GM21447 (cell line): Measurements from ENCODE around the gene SMOC2.

ENCODE experiments used
- ATAC-seq: cut with Tn5 transposase; IDR thresholded peaks from one replicate; pipeline ENCODE4 v1.9.1; 2021; ENCODE audit not compliant: unreplicated experiment

The SMOC2 gene

DNA sequence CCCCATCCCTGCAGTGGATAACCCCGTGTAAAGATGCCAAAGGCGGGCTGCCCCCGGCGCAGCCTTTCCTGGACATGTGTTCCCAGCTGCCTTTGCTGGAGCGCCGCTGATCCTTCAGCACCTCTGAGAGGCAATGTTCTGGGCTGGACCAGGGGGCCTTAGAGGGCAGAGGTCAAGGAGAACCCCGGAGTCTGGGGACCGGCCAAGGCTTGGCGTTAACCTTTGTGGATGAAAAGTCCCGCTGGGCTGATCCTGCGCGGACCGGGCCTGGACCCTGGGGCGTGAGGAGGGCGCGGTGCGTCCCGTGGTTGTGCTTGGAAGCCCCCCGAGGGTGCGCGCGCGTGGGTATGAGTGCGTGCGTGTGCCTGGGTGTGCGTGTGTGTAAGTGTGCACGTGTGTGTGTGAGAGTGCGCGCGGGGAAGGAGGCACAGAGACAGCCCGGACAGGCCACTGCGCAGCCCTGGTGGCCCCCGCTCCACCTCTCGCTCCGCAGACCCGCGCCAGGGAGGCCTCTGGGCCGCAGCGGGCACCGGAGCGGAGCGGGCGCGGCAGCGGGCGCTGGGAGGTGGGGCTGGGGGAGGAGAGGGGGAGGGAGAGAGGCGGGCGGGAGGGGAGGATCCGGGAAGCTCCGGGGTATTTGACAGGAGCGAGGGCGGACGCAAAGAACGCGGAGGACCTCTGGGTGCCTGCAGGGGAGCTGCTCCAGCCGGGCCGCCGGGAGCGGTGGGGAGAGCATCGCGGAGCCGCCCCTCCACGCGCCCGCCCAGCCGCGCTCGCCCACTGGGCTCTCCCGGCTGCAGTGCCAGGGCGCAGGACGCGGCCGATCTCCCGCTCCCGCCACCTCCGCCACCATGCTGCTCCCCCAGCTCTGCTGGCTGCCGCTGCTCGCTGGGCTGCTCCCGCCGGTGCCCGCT is at the start of gene SMOC2:
SMOC2 (plus strand) TSS at position 665 of the 914 bp plus-strand sequence; CDS start at position 852, 187 bp downstream.
- no peak for ATAC-seq

DNA sequence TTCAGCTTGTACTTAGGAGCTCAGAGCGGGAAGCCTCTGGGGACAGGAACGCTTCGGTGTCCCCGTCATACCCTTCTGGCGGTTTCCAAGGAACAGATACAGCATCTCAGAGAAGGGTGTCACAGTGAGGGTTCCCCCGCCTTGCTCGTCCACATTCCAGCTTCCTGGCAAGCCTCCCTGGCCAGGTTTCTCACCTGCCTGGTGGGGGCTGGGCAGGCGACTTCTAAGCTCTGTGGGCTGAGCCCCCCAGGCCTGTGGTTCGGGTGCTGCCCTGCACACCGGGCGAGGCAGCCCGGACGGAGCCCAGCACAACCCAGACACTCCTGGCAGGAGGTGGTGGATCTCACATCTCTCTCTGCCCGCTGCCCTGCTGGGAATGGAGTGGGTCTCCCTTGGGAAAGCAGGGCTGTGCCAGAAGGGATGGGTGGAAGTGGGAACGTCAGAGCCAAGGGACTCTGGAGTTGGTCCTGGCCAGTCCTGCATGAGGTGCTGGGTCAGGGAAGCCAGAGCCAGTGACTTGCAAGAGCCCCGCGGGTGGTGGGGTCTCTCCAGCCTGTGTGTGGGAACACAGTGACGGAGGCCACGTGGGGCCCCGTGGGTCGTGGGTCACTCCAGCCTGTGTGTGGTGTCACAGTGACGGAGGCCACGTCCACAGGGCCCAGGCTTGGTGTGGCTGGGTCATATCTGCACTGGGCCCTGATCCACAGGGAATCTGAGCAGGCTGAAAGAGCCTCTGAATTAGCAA is 47.7 kb upstream of the SMOC2 start:
- ATAC-seq = no peak

DNA sequence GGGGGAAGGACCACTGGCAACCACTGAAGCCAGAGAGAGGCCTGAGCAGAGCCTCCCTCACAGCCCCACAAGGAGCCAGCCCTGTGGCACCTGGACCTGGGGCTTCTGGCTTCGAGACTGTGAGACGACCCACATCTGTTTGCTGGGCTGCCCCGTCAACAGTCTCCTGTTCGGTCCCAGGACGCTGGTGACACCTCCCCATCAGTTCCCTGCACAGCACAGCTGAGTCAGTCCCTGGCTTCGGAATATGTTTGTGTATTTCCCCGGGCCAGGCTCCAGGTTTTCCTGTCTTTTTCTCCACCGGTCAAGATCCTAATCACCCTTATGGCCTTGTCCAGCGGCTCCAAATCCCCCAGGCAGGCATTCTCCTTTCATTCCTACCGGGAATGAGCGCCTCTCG is 46.4 kb upstream of the SMOC2 start:
- ATAC-seq = no peak

DNA sequence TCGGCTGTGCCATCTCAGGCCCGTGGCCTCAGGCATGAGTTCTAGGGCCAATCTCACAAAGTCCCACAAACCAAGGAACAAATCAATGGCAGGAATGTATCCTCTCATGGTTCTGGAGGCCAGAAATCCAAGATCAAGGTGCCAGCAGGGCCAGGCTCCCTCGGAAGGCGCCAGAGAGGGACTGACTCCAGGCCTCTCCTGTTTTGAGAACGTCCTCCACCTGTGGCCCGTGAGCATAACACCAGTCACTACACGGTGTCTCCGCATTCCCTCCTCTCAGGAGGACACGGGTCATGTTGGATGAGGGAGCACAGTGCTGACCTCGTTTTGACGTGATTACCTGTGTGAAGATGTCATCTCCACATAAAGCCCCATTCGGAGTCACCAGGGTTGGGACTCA is 45.0 kb upstream of the SMOC2 start:
- ATAC-seq = no peak

DNA sequence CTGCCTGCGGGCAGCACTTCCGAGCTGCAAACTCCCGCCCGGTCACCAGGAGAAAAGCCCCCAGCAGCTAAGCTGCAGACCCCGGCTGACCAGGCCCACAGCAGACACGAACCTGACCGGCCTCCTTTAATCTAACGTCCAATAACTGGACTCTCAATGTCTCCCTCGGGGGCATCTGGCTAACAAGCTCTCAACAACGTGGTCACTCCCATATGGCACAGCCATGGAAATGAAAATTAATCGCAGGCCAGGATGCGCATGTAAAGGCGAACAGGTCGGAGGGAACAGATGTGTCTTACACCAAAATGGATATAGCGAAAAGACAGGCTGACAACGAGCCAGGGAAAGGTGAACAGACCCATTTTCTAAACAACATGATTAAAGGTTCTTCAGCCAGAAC is 44.4 kb upstream of the SMOC2 start:
- ATAC-seq = no peak

DNA sequence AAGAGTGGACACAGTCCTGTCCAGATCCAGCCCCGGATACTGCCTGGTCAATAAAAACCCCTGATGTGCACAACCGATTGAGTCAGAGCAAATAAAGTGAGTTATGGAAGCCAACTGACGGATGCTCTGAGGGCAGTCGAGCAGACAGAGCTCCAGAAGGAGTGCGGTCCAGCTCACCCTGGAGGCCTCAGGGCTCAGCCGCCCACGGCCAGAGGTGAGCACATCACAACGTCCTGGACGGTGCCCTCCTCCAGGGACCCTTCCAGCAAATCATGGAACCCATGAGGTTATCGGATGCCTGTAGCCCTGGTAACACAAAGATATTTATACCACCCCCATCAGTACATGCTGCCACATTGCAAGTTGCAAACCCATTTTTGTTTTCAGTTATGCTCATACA is 44.0 kb upstream of the SMOC2 start:
- no peak for ATAC-seq

DNA sequence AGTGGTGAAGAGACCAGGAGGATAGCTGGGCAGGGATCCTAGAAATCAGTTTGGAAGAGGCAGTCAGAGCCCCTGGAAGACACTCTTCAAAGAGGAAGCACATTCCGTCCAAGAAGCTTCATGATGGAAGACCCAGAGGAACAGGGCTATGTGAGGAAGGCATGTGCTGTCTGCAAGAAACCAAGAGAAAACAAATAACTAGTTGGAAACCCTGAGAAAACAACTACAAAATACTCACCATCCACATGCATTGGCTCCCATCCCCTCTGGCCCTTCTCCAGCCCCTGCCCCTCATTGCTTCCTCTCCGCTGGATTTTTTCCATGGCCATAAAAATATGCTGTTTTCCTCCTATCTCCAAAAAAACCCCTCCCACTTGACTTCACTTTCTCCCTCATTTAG is 40.9 kb upstream of the SMOC2 start:
- ATAC-seq = no peak

GRCh38 chr6:168403370-168404005 is 37.5 kb upstream of the SMOC2 start:
- ATAC-seq = no peak

DNA sequence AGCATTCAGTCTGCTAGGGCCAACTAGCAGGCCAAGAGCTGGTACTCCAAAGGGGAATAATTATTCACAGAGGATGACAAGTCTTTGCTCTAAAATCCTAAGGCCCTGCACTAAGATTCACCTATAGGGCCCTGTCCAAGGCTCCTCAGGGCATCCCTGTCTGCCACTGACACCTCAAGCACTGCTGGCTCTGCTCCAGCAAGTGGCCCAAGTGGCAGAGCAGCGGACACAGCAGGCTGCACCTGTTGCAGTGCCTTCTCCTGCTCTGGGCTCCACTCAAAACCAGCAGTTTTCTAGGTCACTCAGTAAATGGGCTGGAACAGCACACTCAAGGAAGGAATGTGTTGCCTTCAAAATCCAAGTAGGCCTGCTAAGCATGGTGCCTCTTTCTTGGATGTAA is 36.4 kb upstream of the SMOC2 start:
- no peak for ATAC-seq

- ATAC-seq = no peak
Measured at GRCh38 chr6:168407842-168408241, 33.1 kb upstream of the SMOC2 start.

DNA sequence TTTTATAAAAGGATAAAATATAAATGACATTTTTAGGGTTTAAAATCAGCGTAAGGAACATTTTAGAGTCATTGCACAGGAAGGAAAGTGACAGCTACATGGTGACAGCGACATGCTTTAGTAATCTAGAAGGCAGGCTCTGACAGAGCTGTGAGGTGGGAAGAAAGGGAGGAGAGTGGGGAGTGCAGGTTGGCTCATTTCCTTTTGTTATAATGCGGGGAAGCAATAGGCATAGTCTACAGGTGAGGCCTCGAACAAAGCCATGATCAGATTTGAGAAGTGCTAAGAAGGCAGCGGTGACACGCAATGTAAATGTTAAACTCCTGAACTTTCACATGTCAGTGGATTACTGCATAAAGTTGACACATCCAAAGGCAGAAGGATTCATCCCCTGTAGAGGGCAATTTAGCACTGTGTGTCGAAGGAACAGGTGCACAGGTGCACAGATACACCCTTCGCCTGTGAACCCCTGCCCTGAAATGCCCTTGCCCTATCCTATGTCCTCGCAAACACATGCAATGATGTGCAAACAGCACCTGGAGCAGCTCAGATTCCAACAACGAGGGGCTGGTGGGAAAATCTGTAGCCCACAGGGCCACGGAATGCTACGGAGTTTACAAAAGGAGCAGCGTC is 32.4 kb upstream of the SMOC2 start:
- no peak for ATAC-seq

DNA sequence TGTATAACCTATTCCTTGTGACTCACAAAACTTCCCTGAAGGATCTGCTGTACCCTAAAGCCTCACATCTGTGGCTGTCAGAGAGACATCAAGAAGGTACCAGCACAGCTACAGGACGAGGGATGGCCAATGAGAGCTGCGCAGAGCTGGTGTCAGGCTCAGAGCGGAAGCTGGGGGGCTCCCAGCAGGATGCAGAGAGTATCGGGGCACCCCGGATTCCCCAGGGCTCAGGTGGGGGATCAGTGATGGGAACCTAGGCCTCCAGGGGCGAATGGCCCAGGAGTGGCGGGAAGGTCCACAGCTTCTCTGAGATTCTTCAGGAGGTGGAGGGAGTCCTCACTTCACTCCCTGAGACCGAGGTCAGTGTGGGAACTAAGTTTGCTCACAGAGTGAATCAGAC is 30.9 kb upstream of the SMOC2 start:
- ATAC-seq = no peak

GRCh38 chr6:168410554-168411011 is 30.4 kb upstream of the SMOC2 start:
- no peak for ATAC-seq

- ATAC-seq = no peak
Measured at GRCh38 chr6:168411130-168411529, 29.9 kb upstream of the SMOC2 start.

- ATAC-seq = no peak
Measured at GRCh38 chr6:168411793-168412192, 29.2 kb upstream of the SMOC2 start.

- ATAC-seq = no peak
Measured at GRCh38 chr6:168412456-168412855, 28.5 kb upstream of the SMOC2 start.

- ATAC-seq = no peak
Measured at GRCh38 chr6:168413018-168413720, 27.8 kb upstream of the SMOC2 start.

- no peak for ATAC-seq
Measured at GRCh38 chr6:168413856-168414255, 27.1 kb upstream of the SMOC2 start.

GRCh38 chr6:168414336-168415097 is 26.5 kb upstream of the SMOC2 start:
- ATAC-seq = no peak
